ENCODE measurements around the gene NDST4. TPM values are rescaled to one million over a fixed set of nuclear protein-coding genes. Genes with fewer than 3 reads are reported as not detected.

The NDST4 gene
- total and polyA plus RNA-seq, 2 of the 4 experiments (the other 2 are of a cell fraction): not detected

DNA sequence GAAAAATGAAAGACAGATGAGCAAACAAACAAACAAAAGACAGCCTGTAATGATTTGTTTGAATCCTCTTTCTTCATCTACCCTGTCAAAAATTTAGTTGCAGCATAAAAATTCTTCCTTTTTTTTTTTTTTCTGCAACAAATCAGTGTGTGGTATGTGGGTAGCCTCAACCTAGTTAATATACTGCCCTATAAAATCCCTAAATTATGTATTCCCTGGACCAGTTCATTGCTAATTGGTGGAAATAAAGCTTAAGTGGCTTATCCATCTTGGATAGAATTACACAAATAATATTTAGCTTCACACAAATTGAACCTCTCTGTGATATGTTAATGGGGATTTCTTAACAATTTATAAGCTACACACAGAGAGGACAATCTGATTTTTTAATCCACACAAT is 208.4 kb downstream of the NDST4 start:
- POLR2A ChIA-PET (ENCODE audit: unreplicated experiment): no interaction called here
- H3K56ac ChIP-seq (ENCODE audit: extremely low read depth, insufficient read depth, low read length): no peak overlapping the region
- BruUV-seq (replicated peaks): no TSS peak
- no peak overlapping the region for H4K8ac ChIP-seq (ENCODE audit: low read depth in 2 of 2, low read length in 2 of 2)
- no peak overlapping the region for H2AK5ac ChIP-seq (ENCODE audit: low read depth, low read length)
- no peak overlapping the region for H3K9ac ChIP-seq (ENCODE audit: low read depth, low read length)
- CTCF ChIA-PET: no interaction called here
- in situ Hi-C loops (cut with MboI; ENCODE audit: low sequenced_read_pairs): no loop called here
- H2AFZ ChIP-seq (replicated peaks; ENCODE audit: low read length, poor library complexity): no peak overlapping the region
- no peak overlapping the region for H2BK15ac ChIP-seq (ENCODE audit: low read depth, low read length)
- H2BK20ac ChIP-seq (ENCODE audit: low read depth, low read length): no peak overlapping the region
- no peaks in the 10 kb centered on the region for H3K9me1 ChIP-seq (ENCODE audit: insufficient read depth, low read length)
- no peaks in the 10 kb centered on the region for H4K20me1 ChIP-seq (ENCODE audit: insufficient read depth, low read length)
- H3K14ac ChIP-seq (replicated peaks; ENCODE audit: low read depth, low read length): no peak overlapping the region
- H3K4ac ChIP-seq (ENCODE audit: low read depth, low read length): no peak overlapping the region
- no peak overlapping the region for H4K5ac ChIP-seq (ENCODE audit: low read depth, low read length)
- no peaks in the 10 kb centered on the region for H3K27me3 ChIP-seq (ENCODE audit: control insufficient read depth, insufficient read depth, low read length)
- DNase-seq: no peak
- no peak overlapping the region for H2BK120ac ChIP-seq (ENCODE audit: low read depth, low read length)
- no peaks in the 10 kb centered on the region for H3K36me3 ChIP-seq (ENCODE audit: control insufficient read depth, insufficient read depth, low read length)
- no peaks in the 10 kb centered on the region for H3K79me1 ChIP-seq (ENCODE audit: low read depth in 1 of 2, low read length in 2 of 2)
- H2AK9ac ChIP-seq (replicated peaks; ENCODE audit: low read depth, low read length, poor library complexity): no peak overlapping the region
- H3K4me1 ChIP-seq (ENCODE audit: control insufficient read depth, insufficient read depth, low read length): no peaks in the 10 kb centered on the region
- no peak overlapping the region for H3K27ac ChIP-seq (ENCODE audit: insufficient read depth, low read length)
- no peak overlapping the region for H2BK5ac ChIP-seq (ENCODE audit: low read depth, low read length, poor library complexity, severe bottlenecking)
- no peak overlapping the region for H3K18ac ChIP-seq (ENCODE audit: low read depth, low read length)
- dilution Hi-C loops (cut with HindIII; ENCODE audit: low sequenced_read_pairs, unreplicated experiment): no loop called here
- no peak overlapping the region for H3K4me3 ChIP-seq (ENCODE audit: insufficient read depth, low read depth, low read length)
- intact Hi-C loops (cut with micrococcal nuclease): no loop called here
- H3K4me2 ChIP-seq (ENCODE audit: low read depth, low read length): no peak overlapping the region
- no peaks in the 10 kb centered on the region for H3K9me3 ChIP-seq (ENCODE audit: control insufficient read depth, insufficient read depth, low read length)
- no peak overlapping the region for H3K23ac ChIP-seq (ENCODE audit: low read depth, low read length)
- ATAC-seq (ENCODE audit: low read depth): no peak
- TF ChIP-seq CHD1 (IDR thresholded peaks at IDR 0.05; ENCODE audit: low read depth, low read length): no peak
- no peak for TF ChIP-seq RFX5 (IDR thresholded peaks at IDR 0.05; ENCODE audit: low read depth, low read length)
- TF ChIP-seq FOS (IDR thresholded peaks at IDR 0.05; ENCODE audit: low read depth, low read length): no peak
- TF ChIP-seq MXI1 (IDR thresholded peaks at IDR 0.05; ENCODE audit: borderline replicate concordance, low read depth, low read length): no peak
- TF ChIP-seq NFE2L2 (IDR thresholded peaks at IDR 0.05; ENCODE audit: low read depth, low read length): no peak
- TF ChIP-seq, protein P1, sequence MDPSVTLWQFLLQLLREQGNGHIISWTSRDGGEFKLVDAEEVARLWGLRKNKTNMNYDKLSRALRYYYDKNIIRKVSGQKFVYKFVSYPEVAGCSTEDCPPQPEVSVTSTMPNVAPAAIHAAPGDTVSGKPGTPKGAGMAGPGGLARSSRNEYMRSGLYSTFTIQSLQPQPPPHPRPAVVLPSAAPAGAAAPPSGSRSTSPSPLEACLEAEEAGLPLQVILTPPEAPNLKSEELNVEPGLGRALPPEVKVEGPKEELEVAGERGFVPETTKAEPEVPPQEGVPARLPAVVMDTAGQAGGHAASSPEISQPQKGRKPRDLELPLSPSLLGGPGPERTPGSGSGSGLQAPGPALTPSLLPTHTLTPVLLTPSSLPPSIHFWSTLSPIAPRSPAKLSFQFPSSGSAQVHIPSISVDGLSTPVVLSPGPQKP (IDR thresholded peaks at IDR 0.05; ENCODE audit: borderline replicate concordance, low read depth, low read length): no peak
- no peak for TF ChIP-seq MAFK (IDR thresholded peaks at IDR 0.05; ENCODE audit: low read depth, low read length)
- TF ChIP-seq BHLHE40 (IDR thresholded peaks at IDR 0.05; ENCODE audit: low read depth, low read length): no peak
- TF ChIP-seq RCOR1 (IDR thresholded peaks at IDR 0.05; ENCODE audit: insufficient replicate concordance, low read length): no peak
- no peak for TF ChIP-seq CEBPB (IDR thresholded peaks at IDR 0.05; ENCODE audit: low read depth, low read length)
- TF ChIP-seq RAD21 (IDR thresholded peaks at IDR 0.05; ENCODE audit: low read length): no peak
- TF ChIP-seq, protein P2, sequence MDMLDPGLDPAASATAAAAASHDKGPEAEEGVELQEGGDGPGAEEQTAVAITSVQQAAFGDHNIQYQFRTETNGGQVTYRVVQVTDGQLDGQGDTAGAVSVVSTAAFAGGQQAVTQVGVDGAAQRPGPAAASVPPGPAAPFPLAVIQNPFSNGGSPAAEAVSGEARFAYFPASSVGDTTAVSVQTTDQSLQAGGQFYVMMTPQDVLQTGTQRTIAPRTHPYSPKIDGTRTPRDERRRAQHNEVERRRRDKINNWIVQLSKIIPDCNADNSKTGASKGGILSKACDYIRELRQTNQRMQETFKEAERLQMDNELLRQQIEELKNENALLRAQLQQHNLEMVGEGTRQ (IDR thresholded peaks at IDR 0.05; ENCODE audit: low read depth, low read length): no peak
- H4K91ac ChIP-seq (ENCODE audit: insufficient read depth, low read depth, low read length): no peak overlapping the region
